ENCODE data around the gene ACTA2. TPM values are rescaled to one million over a fixed set of nuclear protein-coding genes. Genes with fewer than 3 reads are reported as not detected.

ACTA2 gene
- total RNA-seq, 1 donor from 2014 or later = 126 TPM

Other genes with a start within 250 kb of the ACTA2 start
- not detected in 3 replicates for gene LIPK, start 246.5 kb downstream of the ACTA2 start, total RNA-seq
- gene LIPN, start 192.8 kb downstream of the ACTA2 start, total RNA-seq = not detected in 3 replicates
- not detected in 3 replicates for gene LIPM, start 150.0 kb downstream of the ACTA2 start, total RNA-seq
- gene ANKRD22, start 100.9 kb downstream of the ACTA2 start, total RNA-seq = 0.63 to 0.91 TPM (median 0.72 TPM) in 3 replicates
- gene STAMBPL1, start 72.5 kb downstream of the ACTA2 start, total RNA-seq = 2.8 to 3.8 TPM (median 3.6 TPM) in 3 replicates
- 6.1 to 6.8 TPM (median 6.3 TPM) in 3 replicates for gene FAS, start 38.0 kb upstream of the ACTA2 start, total RNA-seq

All from mesothelial cell of epicardium (in vitro differentiated cells).